Stimulated activated CD4-positive, alpha-beta T cell treated with anti-CD3 and anti-CD28 coated beads, Interleukin-15, amount 100 ng/mL, for 1 hour (primary cell): Measurements from ENCODE around the gene WDR90.
A peak's percentile ranks its signal among the peaks of the same experiment; 100 is the strongest.

Source experiments
- DNase-seq, 2 donors: peaks; one replicate each; pipeline ENCODE4 v3.0.0-alpha.2; 2020; ENCODE audit warnings: low read depth in 1 of 2, low spot score in 1 of 2

WDR90 gene

GRCh38 chr16:625977-626765 lies 23.0 kb upstream of the WDR90 start:
- no peak for DNase-seq

- DNase-seq, result no peak
Measured at GRCh38 chr16:626787-627453, 22.2 kb upstream of the WDR90 start.

GRCh38 chr16:627454-628239 lies 21.5 kb upstream of the WDR90 start:
- no peak for DNase-seq

GRCh38 chr16:628321-629061 lies 20.7 kb upstream of the WDR90 start:
- no peak for DNase-seq

GRCh38 chr16:629185-629832 lies 19.9 kb upstream of the WDR90 start:
- no peak for DNase-seq

GRCh38 chr16:629833-630248 lies 19.3 kb upstream of the WDR90 start:
- no peak for DNase-seq

- DNase-seq, result no peak
Measured at GRCh38 chr16:630249-630814, 18.8 kb upstream of the WDR90 start.

GRCh38 chr16:630815-631405 lies 18.3 kb upstream of the WDR90 start, which contains the start of gene WFIKKN1:
WFIKKN1 (plus strand) TSS chr16:630985; CDS start chr16:631254, 269 bp downstream.
- no peak for DNase-seq

- no peak for DNase-seq
Measured at GRCh38 chr16:631808-632358, 17.3 kb upstream of the WDR90 start.

- DNase-seq, result no peak
Measured at GRCh38 chr16:632486-633335, 16.5 kb upstream of the WDR90 start.

GRCh38 chr16:633336-634050 lies 15.7 kb upstream of the WDR90 start:
- no peak for DNase-seq

- no peak for DNase-seq
Measured at GRCh38 chr16:634051-634670, 15.0 kb upstream of the WDR90 start.

GRCh38 chr16:634996-635395 lies 14.2 kb upstream of the WDR90 start:
- DNase-seq, result no peak

- no peak for DNase-seq
Measured at GRCh38 chr16:635573-636205, 13.5 kb upstream of the WDR90 start.

- DNase-seq, result peak; percentile 83 to 91
Measured at GRCh38 chr16:636206-637080, 12.7 kb upstream of the WDR90 start, which contains the start of gene METTL26. METTL26 (minus strand) TSS chr16:636305; CDS start chr16:636290, 15 bp downstream.
